Testis (tissue), 2 donors: ENCODE data around the gene THADA.

Experiments used
- CTCF ChIP-seq, 3 experiments: fragments of 450-650 bp in 2 of 3; fragments of 200-600 bp in 1 of 3; sonication (generic) in 1 of 3; IDR thresholded peaks; one replicate each; pipeline ENCODE4 v1.5.1; 2016 to 2019; ENCODE audit warnings: antibody characterized with exemption in 3 of 3, mild to moderate bottlenecking in 2 of 3, moderate library complexity in 1 of 3
- POLR2A ChIP-seq: fragments of 450-650 bp; IDR thresholded peaks from one replicate; pipeline ENCODE4 v1.6.1; 2017; ENCODE audit warnings: antibody characterized with exemption, mild to moderate bottlenecking, moderate library complexity

GRCh38 chr2:43321446-43321845, 274.4 kb downstream of the THADA start:
- TF ChIP-seq CTCF (IDR thresholded peaks at IDR 0.05): no peak
- TF ChIP-seq POLR2A: no peak
